Tibial nerve (tissue), 4 donors: ENCODE results near the gene PITPNM2.

Source experiments
- EP300 ChIP-seq, 2 donors: sonication (generic); formaldehyde crosslinking; IDR thresholded peaks; one replicate each; pipeline ENCODE4 v1.6.1; 2017; ENCODE audit warnings: antibody characterized with exemption in 2 of 2, mild to moderate bottlenecking in 1 of 2
- POLR2A ChIP-seq, 2 donors: fragments of 450-650 bp; IDR thresholded peaks; one replicate each; pipeline ENCODE4 v1.6.1; 2017; ENCODE audit warnings: antibody characterized with exemption in 2 of 2, mild to moderate bottlenecking in 2 of 2, moderate library complexity in 2 of 2
- TF ChIP-seq, protein P1 (sequence below), 5 experiments: fragments of 200-600 bp in 3 of 5; fragments of 450-650 bp in 2 of 5; sonication (generic) in 3 of 5; IDR thresholded peaks; one replicate each; pipeline ENCODE4 v1.5.1; 2016 to 2019; ENCODE audit warnings: antibody characterized with exemption in 5 of 5, mild to moderate bottlenecking in 3 of 5, moderate library complexity in 2 of 5

- TF ChIP-seq, protein P1, sequence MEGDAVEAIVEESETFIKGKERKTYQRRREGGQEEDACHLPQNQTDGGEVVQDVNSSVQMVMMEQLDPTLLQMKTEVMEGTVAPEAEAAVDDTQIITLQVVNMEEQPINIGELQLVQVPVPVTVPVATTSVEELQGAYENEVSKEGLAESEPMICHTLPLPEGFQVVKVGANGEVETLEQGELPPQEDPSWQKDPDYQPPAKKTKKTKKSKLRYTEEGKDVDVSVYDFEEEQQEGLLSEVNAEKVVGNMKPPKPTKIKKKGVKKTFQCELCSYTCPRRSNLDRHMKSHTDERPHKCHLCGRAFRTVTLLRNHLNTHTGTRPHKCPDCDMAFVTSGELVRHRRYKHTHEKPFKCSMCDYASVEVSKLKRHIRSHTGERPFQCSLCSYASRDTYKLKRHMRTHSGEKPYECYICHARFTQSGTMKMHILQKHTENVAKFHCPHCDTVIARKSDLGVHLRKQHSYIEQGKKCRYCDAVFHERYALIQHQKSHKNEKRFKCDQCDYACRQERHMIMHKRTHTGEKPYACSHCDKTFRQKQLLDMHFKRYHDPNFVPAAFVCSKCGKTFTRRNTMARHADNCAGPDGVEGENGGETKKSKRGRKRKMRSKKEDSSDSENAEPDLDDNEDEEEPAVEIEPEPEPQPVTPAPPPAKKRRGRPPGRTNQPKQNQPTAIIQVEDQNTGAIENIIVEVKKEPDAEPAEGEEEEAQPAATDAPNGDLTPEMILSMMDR (IDR thresholded peaks at IDR 0.05), result no peak
- TF ChIP-seq POLR2A (IDR thresholded peaks at IDR 0.05) (no peak), EP300 (IDR thresholded peaks at IDR 0.05) (no peak)
Observed at GRCh38 chr12:123114304-123115083, 36.4 kb downstream of the PITPNM2 start.
